GM12878 (cell line): ENCODE data around the gene PKD1L1. TPM values are rescaled to one million over a fixed set of nuclear protein-coding genes. Genes with fewer than 3 reads are reported as not detected.
A peak's percentile ranks its signal among the peaks of the same experiment; 100 is the strongest.

ENCODE experiments used
- ATAC-seq: fragments of 200-7000 bp; cut with Tn5 transposase; 3 replicates; pipeline ENCODE4 v1.9.1; 2020; ENCODE audit warnings: mild to moderate bottlenecking, moderate library complexity
- BruUV-seq: library from RNA; stranded (reverse); fragments of 400-500 nt; replicated peaks from 2 replicates; lab custom pipeline; 2021; lab: Mats Ljungman, UMichigan
- CTCF ChIA-PET: fragments of 300-600 bp; sonication (Branson Sonifier 250); formaldehyde crosslinking; extraction: SDS; loops from one replicate; lab custom pipeline; 2021; ENCODE audit warnings: inconsistent platforms; lab: Yijun Ruan, JAX
- POLR2A ChIA-PET: fragments of 350-600 bp; formaldehyde crosslinking; extraction: SDS; loops from one replicate; lab custom pipeline; 2021; ENCODE audit warnings: inconsistent platforms; lab: Charles Lee
- RAD21 ChIA-PET: fragments of 300-600 bp; sonication (Branson Sonifier 250); formaldehyde crosslinking; loops from one replicate; lab custom pipeline; 2023; ENCODE audit warnings: antibody characterized with exemption; ENCODE audit not compliant: unreplicated experiment; lab: Charles Lee
- SMC1A ChIA-PET: fragments of 300-600 bp; sonication (Branson Sonifier 250); formaldehyde crosslinking; loops from one replicate; lab custom pipeline; 2023; ENCODE audit not compliant: unreplicated experiment, uncharacterized antibody; lab: Charles Lee
- DNase-seq: peaks from one replicate; pipeline ENCODE4 v3.0.0-alpha.2; 2011; ENCODE audit warnings: low read depth, low spot score
- FAIRE-seq: peaks from 3 replicates; lab custom pipeline; 2011; peaks lifted over from hg19 to GRCh38; lab: Jason Lieb, UNC
- H2AFZ ChIP-seq: 2 replicates; pipeline ENCODE4 v1.6.0; 2011; ENCODE audit warnings: low read depth, low read length, control low read depth; ENCODE audit not compliant: control insufficient read depth
- H3K27ac ChIP-seq: 2 replicates; pipeline ENCODE4 v1.5.1; 2011; ENCODE audit warnings: control low read depth; ENCODE audit not compliant: control insufficient read depth, insufficient read depth
- H3K27me3 ChIP-seq, 2 experiments: replicated peaks in 1 of 2; 2 replicates each; pipeline versions ENCODE4 v1.6.0 to v1.6.1; 2011; ENCODE audit warnings: low read length in 1 of 2; ENCODE audit not compliant: control insufficient read depth in 2 of 2, insufficient read depth in 2 of 2
- H3K36me3 ChIP-seq, 2 experiments: 2 replicates each; pipeline ENCODE4 v1.5.1; 2011; ENCODE audit warnings: low read length in 1 of 2; ENCODE audit not compliant: control insufficient read depth in 2 of 2, insufficient read depth in 2 of 2
- H3K4me1 ChIP-seq: 2 replicates; pipeline ENCODE4 v1.6.1; 2011; ENCODE audit warnings: mild to moderate bottlenecking, low read length, moderate library complexity, mixed read lengths; ENCODE audit not compliant: control insufficient read depth, insufficient read depth
- H3K4me2 ChIP-seq: 2 replicates; pipeline ENCODE4 v1.6.0; 2011; ENCODE audit warnings: control low read depth; ENCODE audit not compliant: control insufficient read depth, insufficient read depth
- H3K4me3 ChIP-seq: fragments of 200-600 bp; sonication (generic); 2 replicates; pipeline ENCODE4 v1.5.1; 2016
- H3K79me2 ChIP-seq: 2 replicates; pipeline ENCODE4 v1.6.0; 2011; ENCODE audit warnings: low read length; ENCODE audit not compliant: control insufficient read depth, insufficient read depth
- H3K9ac ChIP-seq: 2 replicates; pipeline ENCODE4 v1.8.0; 2011; ENCODE audit warnings: low read length, control low read depth, mixed read lengths; ENCODE audit not compliant: control insufficient read depth, insufficient read depth
- H3K9me3 ChIP-seq: replicated peaks from 3 replicates; pipeline ENCODE4 v1.5.1; 2011; ENCODE audit warnings: mild to moderate bottlenecking, low read length; ENCODE audit not compliant: control insufficient read depth, insufficient read depth
- H4K20me1 ChIP-seq: 2 replicates; pipeline ENCODE4 v1.6.0; 2011; ENCODE audit not compliant: control insufficient read depth, insufficient read depth
- CBX5 ChIP-seq: sonication (generic); IDR thresholded peaks from 2 replicates; pipeline ENCODE4 v1.6.1; 2016; ENCODE audit warnings: low read depth, moderate library complexity, mild to moderate bottlenecking, inconsistent platforms
- E2F4 ChIP-seq: IDR thresholded peaks from 2 replicates; pipeline ENCODE4 v1.6.1; 2012; ENCODE audit warnings: low read depth, low read length, improper control_type of control experiment
- E2F8 ChIP-seq: fragments of 450-650 bp; IDR thresholded peaks from 2 replicates; pipeline ENCODE4 v1.6.1; 2018; ENCODE audit warnings: mild to moderate bottlenecking, low read depth, moderate library complexity; ENCODE audit not compliant: partially characterized antibody
- IRF3 ChIP-seq: fragments of 450-650 bp; IDR thresholded peaks from 2 replicates; pipeline ENCODE4 v1.6.1; 2014; ENCODE audit warnings: mild to moderate bottlenecking
- RFX5 ChIP-seq: IDR thresholded peaks from 2 replicates; pipeline ENCODE4 v1.6.1; 2011; ENCODE audit warnings: low read depth, low read length, improper control_type of control experiment
- SMAD5 ChIP-seq: IDR thresholded peaks from 2 replicates; pipeline ENCODE4 v1.6.1; 2016; ENCODE audit warnings: antibody characterized with exemption, low read depth
- SP1 ChIP-seq: IDR thresholded peaks from one replicate; pipeline ENCODE4 v1.6.1; 2011; ENCODE audit warnings: low read depth, low read length
- YY1 ChIP-seq: IDR thresholded peaks from 2 replicates; pipeline ENCODE4 v1.6.1; 2011; ENCODE audit warnings: low read depth, mild to moderate bottlenecking, low read length
- ZNF207 ChIP-seq: fragments of 450-650 bp; IDR thresholded peaks from 2 replicates; pipeline ENCODE4 v1.6.1; 2014; ENCODE audit warnings: antibody characterized with exemption, mild to moderate bottlenecking, borderline replicate concordance
- WGBS: methylation state at CpG from one replicate; pipeline ENCODE4 v1.1.6; 2016; ENCODE audit warnings: low lambda C conversion rate; ENCODE audit not compliant: insufficient replicate concordance, insufficient coverage; ENCODE audit errors: missing lambda C conversion rate; 5-methylcytosine and 5-hydroxymethylcytosine counted together
- in situ Hi-C: fragments of 300-500 bp; cut with MboI; formaldehyde crosslinking; loops from 9 replicates; pipeline ENCODE4 v1.14.3; 2018; ENCODE audit warnings: mixed read lengths
- intact Hi-C: fragments of 100-400 bp; cut with micrococcal nuclease; formaldehyde crosslinking; loops from one replicate; pipeline ENCODE4 v1.14.2; 2022; ENCODE audit not compliant: unreplicated experiment
- polyA plus RNA-seq, 11 experiments: library from polyadenylated mRNA; depleted of rRNA in 4 of 11; unstranded in 6 of 11; stranded (reverse) in 5 of 11; fragments of >200 nt; fragmentation: Nextera tagmentation in 4 of 11; fragmentation: Illumina TruSeq in 1 of 11; extraction: Ambion mirVana in 4 of 11; extraction: Trizol in 1 of 11; gene quantifications; 1 replicate in 1 of 11; 2 replicates in 10 of 11; pipeline versions ENCODE4 v1.2.1 to v1.2.3, GENCODE V29; 2011 to 2016; ENCODE audit warnings: inconsistent platforms in 2 of 11, missing spikeins in 2 of 11, low read depth in 1 of 11
- total RNA-seq, 4 experiments: library from RNA; depleted of rRNA in 3 of 4; stranded (reverse); fragments of >200 nt in 3 of 4; fragmentation: Illumina TruSeq in 1 of 4; extraction: Trizol in 1 of 4; gene quantifications; 2 replicates each; pipeline versions ENCODE4 v1.2.1 to v1.2.3, GENCODE V29; 2013 to 2021

Gene PKD1L1
- total and polyA plus RNA-seq, 10 of the 15 experiments (the other 5 are each of a cell fraction or from before 2014, with no cell fraction given): under 0.01 to 0.05 (median 0.02) TPM; not detected in 3

GRCh38 chr7:47973739-47974138 is 25.5 kb upstream of the PKD1L1 start:
- Histone ChIP-seq H3K36me3 (peaks cover 0 to 11% of the 10 kb centered on the region in 2 experiments; a peak in 2 of 4 replicates), H3K27ac (no peak overlapping the region; the same call in 1 of the 2 replicates), H3K9me3 (no peaks in the 10 kb centered on the region), H3K4me2 (no peak overlapping the region), H3K9ac (no peak overlapping the region), H3K4me1 (peaks cover 9% of the 10 kb centered on the region), H3K79me2 (peaks cover 8% of the 10 kb centered on the region), H4K20me1 (no peaks in the 10 kb centered on the region), H2AFZ (no peak overlapping the region), H3K27me3 (no peaks in the 10 kb centered on the region), H3K4me3 (no peak overlapping the region)
- RAD21 ChIA-PET: interaction anchor here (0.9 to 1.3 kb wide), 2 partner anchors 18 to 29 kb away, joined by 3 read pairs; no protein-coding TSS in a partner anchor
- no peak for TF ChIP-seq E2F4
- TF ChIP-seq IRF3: no peak
- TF ChIP-seq RFX5: no peak
- TF ChIP-seq ZNF207: no peak
- no peak for TF ChIP-seq SMAD5
- TF ChIP-seq SP1: no peak
- no peak for TF ChIP-seq CBX5
- TF ChIP-seq E2F8: no peak
- no peak for TF ChIP-seq YY1
- FAIRE-seq (no peak), ATAC-seq (peak; percentile 69), DNase-seq (no peak)
- no TSS peak for BruUV-seq
- 0% methylated on average over 1 of the region's 1 CpG for WGBS
- SMC1A ChIA-PET: interaction anchor here (0.9 to 2.0 kb wide), 3 partner anchors 9 to 29 kb away, joined by 3 to 4 read pairs (median 4); no protein-coding TSS in a partner anchor
- intact Hi-C loops (no loop called here), in situ Hi-C loops (no loop called here)
- CTCF ChIA-PET: interaction anchor here (1.1 to 3.4 kb wide), 2 partner anchors 17 to 29 kb away, joined by 4 to 23 read pairs; no protein-coding TSS in a partner anchor
- POLR2A ChIA-PET: interaction anchor here (0.9 kb wide), 1 partner anchor 11 kb away, joined by 3 read pairs; no protein-coding TSS in a partner anchor
